NCI-H187 (cell line): ENCODE results near the gene TMEM145.
"Not testable (repeated sequence)": the region's sequence is repeated elsewhere in the genome, so short reads cannot be mapped to it uniquely, and the experiment has no call there.

ENCODE experiments used
- DNase-seq, 2 experiments: peaks; one replicate each; lab custom pipeline; 2025; lab: John Stamatoyannopoulos, UW

TMEM145 gene

GRCh38 chr19:42313096-42313839 lies at the start of gene TMEM145:
TMEM145 (plus strand) TSS chr19:42313309; CDS start chr19:42313377, 68 bp downstream.
- peak; percentile 24 to 44 for DNase-seq

- DNase-seq, result not testable (repeated sequence)
Measured at GRCh38 chr19:42266105-42266504, 47.0 kb upstream of the TMEM145 start.

GRCh38 chr19:42266928-42267603 lies 46.0 kb upstream of the TMEM145 start:
- not testable (repeated sequence) for DNase-seq

GRCh38 chr19:42267644-42268141 lies 45.4 kb upstream of the TMEM145 start:
- no peak for DNase-seq

- DNase-seq, result peak; percentile 100
Measured at GRCh38 chr19:42268142-42268703, 44.9 kb upstream of the TMEM145 start.

- peak; percentile 100 for DNase-seq
Measured at GRCh38 chr19:42268704-42269477, 44.2 kb upstream of the TMEM145 start, which contains the start of gene CIC. CIC (plus strand) TSS chr19:42269252; CDS start chr19:42271784, 2,532 bp downstream.

- no peak for DNase-seq
Measured at GRCh38 chr19:42269478-42270345, 43.4 kb upstream of the TMEM145 start.

GRCh38 chr19:42270346-42271044 lies 42.6 kb upstream of the TMEM145 start:
- no peak for DNase-seq

- no peak for DNase-seq
Measured at GRCh38 chr19:42271045-42271419, 42.1 kb upstream of the TMEM145 start.

GRCh38 chr19:42271861-42272534 lies 41.1 kb upstream of the TMEM145 start:
- no peak for DNase-seq

GRCh38 chr19:42272535-42272897 lies 40.6 kb upstream of the TMEM145 start:
- no peak for DNase-seq

GRCh38 chr19:42272989-42273406 lies 40.1 kb upstream of the TMEM145 start:
- no peak for DNase-seq

GRCh38 chr19:42273407-42274064 lies 39.6 kb upstream of the TMEM145 start:
- DNase-seq, result no peak

GRCh38 chr19:42274065-42274682 lies 38.9 kb upstream of the TMEM145 start:
- no peak for DNase-seq

GRCh38 chr19:42275103-42275502 lies 38.0 kb upstream of the TMEM145 start:
- DNase-seq, result no peak

- no peak for DNase-seq
Measured at GRCh38 chr19:42275517-42275916, 37.6 kb upstream of the TMEM145 start.

- no peak for DNase-seq
Measured at GRCh38 chr19:42276284-42276683, 36.8 kb upstream of the TMEM145 start.

- DNase-seq, result no peak
Measured at GRCh38 chr19:42276821-42277220, 36.3 kb upstream of the TMEM145 start.
